Measurements from ENCODE around the gene RHBDF2. TPM values are rescaled to one million over a fixed set of nuclear protein-coding genes. Genes with fewer than 3 reads are reported as not detected.

RHBDF2 gene
- total RNA-seq, 1 donor from 2014 or later = 0.79 TPM

GRCh38 chr17:76469076-76469990 is 31.9 kb downstream of the RHBDF2 start:
- Histone ChIP-seq H3K79me2 (ENCODE audit: low read depth) (no peaks in the 10 kb centered on the region), H3K27ac (no peak overlapping the region), H3K27me3 (no peaks in the 10 kb centered on the region), H3K9me3 (ENCODE audit: low read depth) (no peaks in the 10 kb centered on the region), H3K36me3 (no peaks in the 10 kb centered on the region), H3F3A (ENCODE audit: low read depth) (peaks cover 14% of the 10 kb centered on the region), H3K4me3 (no peak overlapping the region), H3K4me2 (no peak overlapping the region), H4K20me1 (ENCODE audit: low read depth) (no peaks in the 10 kb centered on the region), H3K9ac (no peak overlapping the region), H2AFZ (replicated peaks) (no peak overlapping the region), H3K4me1 (peaks cover 19% of the 10 kb centered on the region)
- TF ChIP-seq EZH2 (IDR thresholded peaks at IDR 0.05) = no peak
- no peak for TF ChIP-seq CTCF (IDR thresholded peaks at IDR 0.05)
- TF ChIP-seq EZH2phosphoT487 (IDR thresholded peaks at IDR 0.05) = no peak
- Mint-ChIP-seq H3K9me3 (no peaks in the 10 kb centered on the region), H3K4me3 (no peak overlapping the region), H3K4me1 (peaks cover 16% of the 10 kb centered on the region), H3K36me3 (no peaks in the 10 kb centered on the region), H3K27ac (no peak overlapping the region), H3K27me3 (ENCODE audit: insufficient read depth, low read depth) (no peaks in the 10 kb centered on the region)
- DNase-seq (ENCODE audit: low spot score) = no peak

- H3K36me3 ChIP-seq = no peaks in the 10 kb centered on the region
- no peak overlapping the region for H3K27ac Mint-ChIP-seq
These were observed 32.6 kb downstream of the RHBDF2 start for GRCh38 chr17:76468634-76469010.

GRCh38 chr17:76467809-76468633 is 33.2 kb downstream of the RHBDF2 start:
- no peaks in the 10 kb centered on the region for H3K27me3 ChIP-seq
- H3K27ac ChIP-seq = no peak overlapping the region
- no peak overlapping the region for H3K27ac Mint-ChIP-seq
- H3K4me3 ChIP-seq = no peak overlapping the region
- peaks cover 16% of the 10 kb centered on the region for H3K4me1 Mint-ChIP-seq
- H3K9me3 Mint-ChIP-seq = no peaks in the 10 kb centered on the region
- TF ChIP-seq CTCF (IDR thresholded peaks at IDR 0.05) = no peak
- TF ChIP-seq EZH2phosphoT487 (IDR thresholded peaks at IDR 0.05) = no peak
- TF ChIP-seq EZH2 (IDR thresholded peaks at IDR 0.05) = no peak
- peak overlapping the region; percentile 70 for H3K4me2 ChIP-seq
- no peaks in the 10 kb centered on the region for H3K36me3 Mint-ChIP-seq
- H3K27me3 Mint-ChIP-seq (ENCODE audit: insufficient read depth, low read depth) = no peaks in the 10 kb centered on the region
- peaks cover 19% of the 10 kb centered on the region for H3K4me1 ChIP-seq
- H2AFZ ChIP-seq (replicated peaks) = peak overlapping the region; percentile 61
- peaks cover 14% of the 10 kb centered on the region for H3F3A ChIP-seq (ENCODE audit: low read depth)
- no peaks in the 10 kb centered on the region for H3K79me2 ChIP-seq (ENCODE audit: low read depth)
- no peaks in the 10 kb centered on the region for H3K9me3 ChIP-seq (ENCODE audit: low read depth)
- no peaks in the 10 kb centered on the region for H3K36me3 ChIP-seq
- H3K4me3 Mint-ChIP-seq = peak overlapping the region; percentile 18
- H4K20me1 ChIP-seq (ENCODE audit: low read depth) = no peaks in the 10 kb centered on the region
- H3K9ac ChIP-seq = no peak overlapping the region
- no peak for DNase-seq (ENCODE audit: low spot score)

More at GRCh38 chr17:76468634-76469010, 32.6 kb downstream of the RHBDF2 start:
- Mint-ChIP-seq H3K36me3 (no peaks in the 10 kb centered on the region), H3K4me3 (no peak overlapping the region), H3K4me1 (peaks cover 16% of the 10 kb centered on the region), H3K27me3 (ENCODE audit: insufficient read depth, low read depth) (no peaks in the 10 kb centered on the region), H3K9me3 (no peaks in the 10 kb centered on the region)
- Histone ChIP-seq H3K27me3 (no peaks in the 10 kb centered on the region), H3F3A (ENCODE audit: low read depth) (peaks cover 14% of the 10 kb centered on the region), H3K27ac (no peak overlapping the region), H4K20me1 (ENCODE audit: low read depth) (no peaks in the 10 kb centered on the region), H3K4me1 (peaks cover 19% of the 10 kb centered on the region), H3K9ac (no peak overlapping the region), H3K4me2 (no peak overlapping the region), H3K4me3 (no peak overlapping the region), H3K79me2 (ENCODE audit: low read depth) (no peaks in the 10 kb centered on the region), H3K9me3 (ENCODE audit: low read depth) (no peaks in the 10 kb centered on the region), H2AFZ (replicated peaks) (no peak overlapping the region)
- TF ChIP-seq EZH2phosphoT487 (IDR thresholded peaks at IDR 0.05) (no peak), EZH2 (IDR thresholded peaks at IDR 0.05) (no peak), CTCF (IDR thresholded peaks at IDR 0.05) (no peak)
- DNase-seq (ENCODE audit: low spot score) = no peak

Data from neural progenitor cell (in vitro differentiated cells).